Endothelial cell of umbilical vein (primary cell): ENCODE measurements around the gene EIF1B.

Source experiments
- EZH2 ChIP-seq: IDR thresholded peaks from 2 replicates; pipeline ENCODE4 v1.6.1; 2012; ENCODE audit warnings: borderline replicate concordance, low read depth, mild to moderate bottlenecking, moderate library complexity, low read length, inconsistent platforms; ENCODE audit not compliant: severe bottlenecking
- TF ChIP-seq, protein P1 (sequence below), 2 donors: IDR thresholded peaks; 1 replicate in 1 of 2; 2 replicates in 1 of 2; pipeline ENCODE4 v1.5.1; 2011; ENCODE audit warnings: low read length in 2 of 2, mild to moderate bottlenecking in 2 of 2, moderate library complexity in 2 of 2, control low read depth in 1 of 2, inconsistent platforms in 1 of 2, low read depth in 1 of 2; ENCODE audit not compliant: insufficient read depth in 1 of 2; ENCODE audit errors: extremely low read depth in 1 of 2
- TF ChIP-seq, protein P2 (sequence below): IDR thresholded peaks from 2 replicates; pipeline ENCODE4 v1.6.1; 2011; ENCODE audit not compliant: insufficient read depth, insufficient read length

DNA sequence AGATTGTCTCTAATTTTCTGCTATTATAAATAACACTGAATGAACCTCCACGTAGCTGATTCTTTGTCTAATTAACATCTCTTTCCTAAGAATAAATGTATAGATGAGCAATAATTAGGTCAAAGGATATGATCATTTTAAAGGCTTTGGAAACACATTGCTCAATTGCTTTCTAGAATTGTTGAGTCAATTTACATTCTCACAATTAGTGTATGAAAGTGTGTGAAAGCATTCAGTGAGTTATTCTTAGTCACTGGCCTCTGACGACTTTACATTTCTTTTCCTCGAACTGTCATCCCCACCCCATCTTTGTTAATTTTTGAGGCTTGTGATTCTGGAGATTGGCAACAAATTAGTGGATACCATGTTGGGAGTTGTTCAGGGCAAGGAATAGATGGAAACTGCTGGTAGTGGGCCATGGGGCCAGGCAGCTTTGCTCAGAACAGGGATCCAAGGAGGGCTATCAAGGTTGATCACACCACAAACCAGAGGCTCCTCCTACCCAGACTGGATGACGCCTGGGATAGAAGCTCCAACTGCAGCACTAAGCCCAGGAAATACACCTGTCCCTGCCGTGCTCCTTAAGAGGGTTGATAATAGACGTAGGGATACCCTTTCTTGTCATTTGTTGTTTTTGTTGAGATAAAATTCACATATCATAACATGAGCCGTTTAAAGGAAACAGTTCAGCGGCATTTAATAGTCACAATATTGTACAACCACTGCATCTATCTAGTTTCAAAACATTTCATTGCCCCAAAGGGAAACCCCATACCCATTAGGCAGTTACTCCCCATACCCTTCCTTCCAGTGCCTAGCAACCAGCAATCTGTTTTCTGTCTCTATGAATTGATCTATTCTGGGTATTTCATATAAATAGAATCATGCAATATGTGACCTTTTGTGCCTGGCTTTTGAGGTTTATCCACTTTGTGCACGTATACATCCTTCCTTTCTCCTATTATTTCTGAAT is 27.9 kb downstream of the EIF1B start:
- TF ChIP-seq, protein P1, sequence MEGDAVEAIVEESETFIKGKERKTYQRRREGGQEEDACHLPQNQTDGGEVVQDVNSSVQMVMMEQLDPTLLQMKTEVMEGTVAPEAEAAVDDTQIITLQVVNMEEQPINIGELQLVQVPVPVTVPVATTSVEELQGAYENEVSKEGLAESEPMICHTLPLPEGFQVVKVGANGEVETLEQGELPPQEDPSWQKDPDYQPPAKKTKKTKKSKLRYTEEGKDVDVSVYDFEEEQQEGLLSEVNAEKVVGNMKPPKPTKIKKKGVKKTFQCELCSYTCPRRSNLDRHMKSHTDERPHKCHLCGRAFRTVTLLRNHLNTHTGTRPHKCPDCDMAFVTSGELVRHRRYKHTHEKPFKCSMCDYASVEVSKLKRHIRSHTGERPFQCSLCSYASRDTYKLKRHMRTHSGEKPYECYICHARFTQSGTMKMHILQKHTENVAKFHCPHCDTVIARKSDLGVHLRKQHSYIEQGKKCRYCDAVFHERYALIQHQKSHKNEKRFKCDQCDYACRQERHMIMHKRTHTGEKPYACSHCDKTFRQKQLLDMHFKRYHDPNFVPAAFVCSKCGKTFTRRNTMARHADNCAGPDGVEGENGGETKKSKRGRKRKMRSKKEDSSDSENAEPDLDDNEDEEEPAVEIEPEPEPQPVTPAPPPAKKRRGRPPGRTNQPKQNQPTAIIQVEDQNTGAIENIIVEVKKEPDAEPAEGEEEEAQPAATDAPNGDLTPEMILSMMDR (IDR thresholded peaks at IDR 0.05; ENCODE audit: extremely low read depth in 1 of 2, insufficient read depth in 1 of 2, low read depth in 1 of 2, low read length in 2 of 2), result no peak
- no peak for TF ChIP-seq EZH2
- TF ChIP-seq, protein P2, sequence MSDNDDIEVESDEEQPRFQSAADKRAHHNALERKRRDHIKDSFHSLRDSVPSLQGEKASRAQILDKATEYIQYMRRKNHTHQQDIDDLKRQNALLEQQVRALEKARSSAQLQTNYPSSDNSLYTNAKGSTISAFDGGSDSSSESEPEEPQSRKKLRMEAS, result no peak
